GM12891 (cell line): ENCODE measurements around the gene SLC12A6.

Experiments used
- POLR2AphosphoS5 ChIP-seq: IDR thresholded peaks from 2 replicates; pipeline ENCODE4 v1.6.1; 2011; ENCODE audit warnings: low read depth, low read length, control low read depth
- SPI1 ChIP-seq: IDR thresholded peaks from 2 replicates; pipeline ENCODE4 v1.6.1; 2011; ENCODE audit warnings: low read depth, low read length, control low read depth
- TAF1 ChIP-seq: IDR thresholded peaks from 2 replicates; pipeline ENCODE4 v1.6.1; 2011; ENCODE audit warnings: low read depth, low read length, control low read depth

DNA sequence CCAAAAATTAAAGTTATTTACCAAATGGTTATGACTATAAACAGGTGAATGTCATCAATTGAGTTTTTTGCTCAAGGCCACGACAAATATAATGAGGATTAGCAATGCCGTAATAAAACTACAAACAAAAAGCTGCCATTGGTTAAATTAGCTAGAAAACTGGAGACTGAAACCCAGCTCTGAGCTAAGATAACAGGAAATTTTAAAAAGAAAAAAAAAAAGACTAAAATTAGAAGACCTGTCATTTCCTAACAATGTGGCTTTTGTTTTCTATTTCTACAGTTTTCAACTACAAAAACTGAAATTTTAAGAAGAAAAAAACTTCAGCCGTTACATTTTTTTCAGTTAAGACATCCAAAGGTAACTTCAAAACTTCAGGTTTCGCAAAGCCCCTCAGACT is 9.7 kb downstream of the SLC12A6 start:
- TF ChIP-seq POLR2AphosphoS5, result no peak
- TF ChIP-seq TAF1, result no peak
- TF ChIP-seq SPI1, result no peak
